Activated T-helper 2 cell treated with anti-CD3 and anti-CD28 coated beads, Interferon-gamma antibody, Interleukin-2, Interleukin-4, amounts not matched to agents 10 μg/mL and 5 μg/mL and 100 μg/mL, durations not matched to agents 14 hours and 24 hours and 36 hours (primary cell): ENCODE measurements around the gene AGAP1. TPM values are rescaled to one million over a fixed set of nuclear protein-coding genes. Genes with fewer than 3 reads are reported as not detected.

Experiments
- DNase-seq: peaks from one replicate; pipeline ENCODE4 v3.0.0; 2021; ENCODE audit warnings: low spot score
- H3K27ac Mint-ChIP-seq: one replicate; pipeline ENCODE4 v1.8.0; 2021; ENCODE audit warnings: mixed read lengths
- H3K27me3 Mint-ChIP-seq: one replicate; pipeline ENCODE4 v1.8.0; 2021; ENCODE audit warnings: low read depth, mixed read lengths
- H3K36me3 Mint-ChIP-seq: one replicate; pipeline ENCODE4 v1.8.0; 2021; ENCODE audit warnings: low read depth, mixed read lengths
- H3K4me1 Mint-ChIP-seq: one replicate; pipeline ENCODE4 v1.8.0; 2021; ENCODE audit warnings: low read depth, mixed read lengths
- H3K4me3 Mint-ChIP-seq: one replicate; pipeline ENCODE4 v1.8.0; 2021; ENCODE audit warnings: low read depth, mild to moderate bottlenecking, moderate library complexity, mixed read lengths
- H3K9me3 Mint-ChIP-seq: one replicate; pipeline ENCODE4 v1.8.0; 2021; ENCODE audit warnings: mixed read lengths
- intact Hi-C: fragments of 100-400 bp; cut with micrococcal nuclease; formaldehyde crosslinking; loops from one replicate; pipeline ENCODE4 v1.15.1; 2023
- total RNA-seq: library from RNA; stranded (reverse); gene quantifications from 2 replicates; pipeline ENCODE4 v1.2.3, GENCODE V29; 2022

Gene AGAP1
- total RNA-seq = 1.8 and 2.2 TPM in 2 replicates

DNA sequence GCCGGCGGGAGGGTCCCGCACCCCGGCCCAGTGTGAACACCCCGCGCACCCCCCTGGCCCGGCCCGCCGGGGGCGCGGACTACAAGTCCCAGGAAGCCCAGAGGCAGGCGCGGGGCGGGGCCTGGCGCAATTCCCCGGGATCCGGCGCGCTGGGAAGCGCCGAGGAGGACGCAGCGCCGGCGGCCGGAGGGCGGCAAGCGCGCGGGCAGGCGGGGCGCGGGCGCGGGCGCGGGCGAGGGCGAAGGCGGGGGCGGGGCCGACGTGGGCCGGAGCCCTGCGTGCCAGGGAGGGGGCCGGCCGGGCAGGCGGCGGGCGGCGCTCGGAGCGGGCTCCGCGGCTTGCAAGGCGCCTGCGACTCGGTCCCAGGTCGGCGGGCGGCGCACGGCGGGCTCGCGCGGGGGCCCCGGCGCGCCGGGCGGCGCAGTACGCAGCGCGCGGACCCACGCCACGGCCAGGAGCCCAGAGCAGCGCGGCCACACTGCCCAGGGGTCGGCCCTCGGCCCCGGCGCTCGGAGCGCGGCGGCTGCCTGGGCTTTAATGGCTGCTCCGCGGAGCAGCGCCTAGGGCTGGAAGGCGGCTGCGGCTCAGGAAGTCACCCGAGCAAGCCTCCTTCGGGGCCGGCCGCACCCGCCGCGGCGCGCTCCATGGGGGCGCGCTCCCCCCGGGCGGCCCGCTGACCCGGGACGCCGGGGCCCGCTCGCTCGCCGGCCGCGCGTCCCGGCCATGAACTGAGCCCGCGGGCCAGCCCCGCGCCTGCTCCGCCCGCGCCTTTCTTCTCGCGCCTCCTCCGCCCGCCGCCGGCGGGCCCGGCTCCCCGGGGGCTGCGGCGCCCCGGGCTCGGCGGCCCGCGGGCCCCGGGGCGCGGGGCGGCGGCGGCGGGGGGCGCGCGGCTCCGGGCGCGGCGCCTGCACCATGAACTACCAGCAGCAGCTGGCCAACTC, at the start of gene AGAP1:
TSS of gene AGAP1 (plus strand) at position 269 of the 941 bp plus-strand sequence.
- DNase-seq = no peak
- peaks cover 53% of the 10 kb centered on the region for H3K27me3 Mint-ChIP-seq
- intact Hi-C loops = loop anchor here (5.0 to 10.0 kb wide), 2 partner anchors 171 to 673 kb away; partner anchors contain the start of gene GBX2
- no peaks in the 10 kb centered on the region for H3K9me3 Mint-ChIP-seq
- peaks cover 2% of the 10 kb centered on the region for H3K4me1 Mint-ChIP-seq
- H3K27ac Mint-ChIP-seq = no peak within 1 kb of the TSS
- no peaks in the 10 kb centered on the region for H3K36me3 Mint-ChIP-seq
- peak within 1 kb of the TSS; percentile 84 for H3K4me3 Mint-ChIP-seq

- no peaks in the 10 kb centered on the region for H3K9me3 Mint-ChIP-seq
- no peak for DNase-seq
- no peaks in the 10 kb centered on the region for H3K27me3 Mint-ChIP-seq
- no peaks in the 10 kb centered on the region for H3K36me3 Mint-ChIP-seq
- H3K27ac Mint-ChIP-seq = no peak overlapping the region
- intact Hi-C loops = no loop called here
- no peaks in the 10 kb centered on the region for H3K4me1 Mint-ChIP-seq
- H3K4me3 Mint-ChIP-seq = no peak overlapping the region
Measured at GRCh38 chr2:235444101-235444597, 49.7 kb upstream of the AGAP1 start.

GRCh38 chr2:235445116-235445515, 48.7 kb upstream of the AGAP1 start:
- no peaks in the 10 kb centered on the region for H3K4me1 Mint-ChIP-seq
- no peak overlapping the region for H3K4me3 Mint-ChIP-seq
- no peak for DNase-seq
- H3K27me3 Mint-ChIP-seq = no peaks in the 10 kb centered on the region
- no peak overlapping the region for H3K27ac Mint-ChIP-seq
- intact Hi-C loops = no loop called here
- H3K36me3 Mint-ChIP-seq = no peaks in the 10 kb centered on the region
- H3K9me3 Mint-ChIP-seq = no peaks in the 10 kb centered on the region

DNA sequence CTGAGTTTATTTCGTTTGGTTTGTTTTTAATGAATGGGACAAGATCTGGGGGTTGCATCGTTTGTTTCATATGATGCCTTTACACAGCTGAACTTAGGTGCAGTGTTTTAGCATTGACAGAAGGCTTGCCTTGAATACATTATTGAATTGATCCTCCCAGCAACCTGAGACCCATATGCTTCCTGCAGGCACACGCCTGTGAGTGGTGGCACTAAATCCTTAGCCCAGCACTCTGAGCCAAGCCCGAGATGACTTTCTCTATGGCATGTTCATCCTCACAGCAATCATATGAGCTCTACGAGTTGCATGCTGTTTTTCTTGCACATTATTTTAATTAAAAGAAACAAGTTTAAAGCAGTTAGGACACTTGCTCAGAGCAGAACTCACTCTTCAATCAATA, 47.8 kb upstream of the AGAP1 start:
- no peak overlapping the region for H3K4me3 Mint-ChIP-seq
- intact Hi-C loops = no loop called here
- DNase-seq = no peak
- no peaks in the 10 kb centered on the region for H3K36me3 Mint-ChIP-seq
- H3K9me3 Mint-ChIP-seq = no peaks in the 10 kb centered on the region
- no peak overlapping the region for H3K27ac Mint-ChIP-seq
- H3K27me3 Mint-ChIP-seq = no peaks in the 10 kb centered on the region
- H3K4me1 Mint-ChIP-seq = no peaks in the 10 kb centered on the region

DNA sequence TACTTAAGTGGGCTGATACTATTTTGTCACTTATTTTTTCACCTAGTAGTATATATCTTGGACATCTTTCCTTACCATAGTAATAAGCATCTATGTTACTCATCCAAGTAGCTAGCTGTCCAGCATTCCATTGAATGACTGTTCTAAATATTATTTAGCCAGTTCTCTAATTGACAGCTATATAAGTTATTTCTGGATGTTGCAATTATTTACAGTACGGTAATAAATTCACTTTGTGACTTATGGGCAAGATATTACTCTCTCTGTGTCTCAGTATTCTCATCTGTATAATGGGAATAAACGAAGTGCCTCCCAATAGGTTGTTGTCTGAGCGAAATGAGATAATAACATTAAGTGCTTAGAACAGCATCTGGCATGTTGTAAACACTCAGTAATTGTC, 46.6 kb upstream of the AGAP1 start:
- Mint-ChIP-seq H3K36me3 (no peaks in the 10 kb centered on the region), H3K27me3 (peaks cover under 1% of the 10 kb centered on the region), H3K9me3 (no peaks in the 10 kb centered on the region), H3K4me1 (no peaks in the 10 kb centered on the region), H3K27ac (no peak overlapping the region), H3K4me3 (no peak overlapping the region)
- DNase-seq = no peak
- intact Hi-C loops = no loop called here

DNA sequence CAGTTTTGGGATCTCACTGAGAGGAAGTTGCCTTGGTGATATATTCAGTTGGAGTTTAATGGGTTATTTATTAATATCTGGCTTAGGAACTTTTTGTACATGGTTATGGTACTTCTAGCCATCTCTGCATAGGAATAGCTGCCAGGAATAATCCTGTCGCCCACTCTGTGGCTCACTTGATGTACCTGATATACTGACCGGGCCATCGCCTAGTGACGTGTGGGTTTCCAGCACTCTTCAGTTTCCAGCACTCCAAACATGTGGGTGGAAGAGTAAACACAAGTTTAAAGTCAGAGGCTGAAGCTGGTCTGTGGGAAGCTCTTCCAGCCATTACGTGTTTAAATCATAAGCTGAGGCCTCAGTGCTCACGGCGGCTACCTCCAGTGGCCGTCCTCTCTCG, 44.3 kb upstream of the AGAP1 start:
- Mint-ChIP-seq H3K9me3 (no peaks in the 10 kb centered on the region), H3K27me3 (peaks cover 3% of the 10 kb centered on the region), H3K27ac (no peak overlapping the region), H3K36me3 (no peaks in the 10 kb centered on the region), H3K4me1 (no peaks in the 10 kb centered on the region), H3K4me3 (no peak overlapping the region)
- intact Hi-C loops = no loop called here
- no peak for DNase-seq

- intact Hi-C loops = no loop called here
- Mint-ChIP-seq H3K27me3 (peaks cover 3% of the 10 kb centered on the region), H3K4me3 (no peak overlapping the region), H3K36me3 (no peaks in the 10 kb centered on the region), H3K9me3 (no peaks in the 10 kb centered on the region), H3K4me1 (no peaks in the 10 kb centered on the region), H3K27ac (no peak overlapping the region)
- DNase-seq = no peak
Measured at GRCh38 chr2:235453605-235454151, 40.2 kb upstream of the AGAP1 start.

- Mint-ChIP-seq H3K27ac (no peak overlapping the region), H3K4me1 (no peaks in the 10 kb centered on the region), H3K36me3 (no peaks in the 10 kb centered on the region), H3K27me3 (no peaks in the 10 kb centered on the region), H3K9me3 (no peaks in the 10 kb centered on the region), H3K4me3 (no peak overlapping the region)
- DNase-seq = no peak
- intact Hi-C loops = no loop called here
Measured at GRCh38 chr2:235458839-235459273, 35.0 kb upstream of the AGAP1 start.

DNA sequence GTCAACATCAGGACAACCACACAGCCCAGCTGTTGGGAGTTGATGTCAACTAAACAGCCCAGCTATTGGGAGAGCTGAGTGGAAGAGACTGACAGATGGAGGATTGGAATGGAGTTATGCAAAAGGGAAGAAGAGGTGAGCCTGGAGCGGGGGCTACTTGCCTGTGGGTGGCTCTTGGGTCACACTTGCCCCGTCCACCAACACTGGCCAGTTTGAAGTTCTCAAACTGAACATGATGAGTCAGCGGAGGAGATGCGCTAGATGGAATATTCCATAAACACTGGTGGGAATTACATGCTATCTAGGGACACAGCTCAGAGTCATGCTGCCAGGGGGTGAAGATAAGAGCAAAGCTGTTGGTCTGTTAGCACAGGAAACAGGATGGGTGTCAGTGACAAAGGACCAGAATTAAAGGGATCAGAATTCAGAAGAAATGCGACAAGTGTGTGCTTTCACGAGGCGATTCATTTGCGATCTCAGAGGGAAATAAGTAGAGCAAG, 33.2 kb upstream of the AGAP1 start:
- H3K36me3 Mint-ChIP-seq = no peaks in the 10 kb centered on the region
- H3K27me3 Mint-ChIP-seq = no peaks in the 10 kb centered on the region
- DNase-seq = no peak
- no peaks in the 10 kb centered on the region for H3K4me1 Mint-ChIP-seq
- no peaks in the 10 kb centered on the region for H3K9me3 Mint-ChIP-seq
- no peak overlapping the region for H3K4me3 Mint-ChIP-seq
- intact Hi-C loops = no loop called here
- H3K27ac Mint-ChIP-seq = no peak overlapping the region

DNA sequence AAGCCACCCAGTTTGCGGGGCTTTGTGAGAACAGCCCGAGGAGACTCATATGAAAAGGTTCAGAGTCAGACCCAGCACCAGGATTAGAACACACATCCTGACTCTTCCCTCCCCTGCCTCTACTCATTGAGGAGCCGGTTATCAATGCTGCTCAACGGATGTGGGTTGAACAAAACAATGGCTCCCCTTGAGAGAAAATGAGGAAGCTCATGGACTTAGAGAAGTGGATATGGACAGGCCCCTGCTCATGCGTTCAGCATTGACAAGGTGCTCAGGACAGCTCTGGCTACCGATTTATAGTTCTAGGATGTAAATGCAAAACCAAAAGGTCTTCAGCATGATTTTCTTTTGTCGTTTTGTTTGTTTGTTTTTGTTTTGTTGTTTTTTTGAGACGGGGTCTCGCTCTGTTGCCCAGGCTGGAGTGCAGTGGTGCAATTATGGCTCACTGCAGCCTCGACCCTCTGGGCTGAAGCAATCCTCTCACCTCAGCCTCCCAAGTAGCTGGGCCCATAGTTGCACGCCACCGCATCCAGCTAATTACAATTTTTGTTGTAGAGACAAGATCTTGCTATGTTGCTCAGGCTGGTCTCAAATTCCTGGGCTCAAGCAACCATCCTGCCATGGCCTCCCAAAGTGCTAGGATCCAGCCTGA, 32.0 kb upstream of the AGAP1 start:
- Mint-ChIP-seq H3K36me3 (no peaks in the 10 kb centered on the region), H3K27me3 (no peaks in the 10 kb centered on the region), H3K4me3 (no peak overlapping the region), H3K9me3 (no peaks in the 10 kb centered on the region), H3K27ac (no peak overlapping the region), H3K4me1 (no peaks in the 10 kb centered on the region)
- no peak for DNase-seq
- intact Hi-C loops = no loop called here

- H3K36me3 Mint-ChIP-seq = no peaks in the 10 kb centered on the region
- no peak for DNase-seq
- H3K9me3 Mint-ChIP-seq = no peaks in the 10 kb centered on the region
- no peaks in the 10 kb centered on the region for H3K27me3 Mint-ChIP-seq
- H3K4me3 Mint-ChIP-seq = no peak overlapping the region
- intact Hi-C loops = no loop called here
- no peak overlapping the region for H3K27ac Mint-ChIP-seq
- H3K4me1 Mint-ChIP-seq = no peaks in the 10 kb centered on the region
Measured at GRCh38 chr2:235462415-235462790, 31.4 kb upstream of the AGAP1 start.

GRCh38 chr2:235463893-235464292, 29.9 kb upstream of the AGAP1 start:
- no peak for DNase-seq
- no peaks in the 10 kb centered on the region for H3K9me3 Mint-ChIP-seq
- H3K4me3 Mint-ChIP-seq = no peak overlapping the region
- intact Hi-C loops = no loop called here
- no peak overlapping the region for H3K27ac Mint-ChIP-seq
- no peaks in the 10 kb centered on the region for H3K4me1 Mint-ChIP-seq
- H3K27me3 Mint-ChIP-seq = no peaks in the 10 kb centered on the region
- no peaks in the 10 kb centered on the region for H3K36me3 Mint-ChIP-seq

- Mint-ChIP-seq H3K36me3 (no peaks in the 10 kb centered on the region), H3K4me1 (no peaks in the 10 kb centered on the region), H3K27me3 (no peaks in the 10 kb centered on the region), H3K27ac (no peak overlapping the region), H3K4me3 (no peak overlapping the region), H3K9me3 (no peaks in the 10 kb centered on the region)
- DNase-seq = no peak
- intact Hi-C loops = no loop called here
Measured at GRCh38 chr2:235467588-235467987, 26.3 kb upstream of the AGAP1 start.
